MCF 10A (cell line): ENCODE results near the gene GHRL. TPM values are rescaled to one million over a fixed set of nuclear protein-coding genes. Genes with fewer than 3 reads are reported as not detected.
A peak's percentile ranks its signal among the peaks of the same experiment; 100 is the strongest.

Experiments
- BruUV-seq: library from RNA; stranded (reverse); fragments of 400-500 nt; replicated peaks from 2 replicates; lab custom pipeline; 2021; lab: Mats Ljungman, UMichigan
- CTCF ChIA-PET: fragments of 300-600 bp; sonication (Branson Sonifier 250); formaldehyde crosslinking; extraction: SDS; loops from one replicate; lab custom pipeline; 2021; ENCODE audit warnings: antibody characterized with exemption, inconsistent platforms; lab: Yijun Ruan, JAX
- POLR2A ChIA-PET: fragments of 300-600, 350-650 bp; sonication (Branson Sonifier 250); formaldehyde crosslinking; extraction: SDS; loops from one replicate; lab custom pipeline; 2020; ENCODE audit warnings: antibody characterized with exemption, inconsistent platforms; lab: Yijun Ruan, JAX
- DNase-seq: peaks from one replicate; pipeline ENCODE4 v3.0.0-alpha.2; 2018; ENCODE audit not compliant: unreplicated experiment
- H3K27ac Mint-ChIP-seq: one replicate; pipeline ENCODE4 v1.8.0; 2022; ENCODE audit warnings: mild to moderate bottlenecking, low read depth, mixed read lengths; ENCODE audit not compliant: unreplicated experiment
- H3K27me3 Mint-ChIP-seq: one replicate; pipeline ENCODE4 v1.8.0; 2022; ENCODE audit warnings: mixed read lengths; ENCODE audit not compliant: insufficient read depth, unreplicated experiment
- H3K36me3 Mint-ChIP-seq: one replicate; pipeline ENCODE4 v1.8.0; 2022; ENCODE audit warnings: mild to moderate bottlenecking, moderate library complexity, mixed read lengths; ENCODE audit not compliant: insufficient read depth, unreplicated experiment
- H3K4me1 Mint-ChIP-seq: one replicate; pipeline ENCODE4 v1.8.0; 2022; ENCODE audit warnings: mixed read lengths; ENCODE audit not compliant: insufficient read depth, unreplicated experiment
- H3K4me3 Mint-ChIP-seq: one replicate; pipeline ENCODE4 v1.8.0; 2022; ENCODE audit warnings: mild to moderate bottlenecking, moderate library complexity, mixed read lengths; ENCODE audit not compliant: unreplicated experiment
- H3K9me3 Mint-ChIP-seq: one replicate; pipeline ENCODE4 v1.8.0; 2022; ENCODE audit warnings: mixed read lengths; ENCODE audit not compliant: unreplicated experiment
- CTCF ChIP-seq: fragments of 200-600 bp; IDR thresholded peaks from one replicate; pipeline ENCODE4 v1.8.0; 2022; ENCODE audit warnings: antibody characterized with exemption, mild to moderate bottlenecking; ENCODE audit not compliant: unreplicated experiment
- intact Hi-C: fragments of 100-400 bp; cut with micrococcal nuclease; formaldehyde crosslinking; loops from 2 replicates; pipeline ENCODE4 v1.14.1; 2022
- total RNA-seq: library from RNA; stranded (reverse); gene quantifications from 2 replicates; pipeline ENCODE4 v1.2.3, GENCODE V29; 2022

GHRL gene
- total RNA-seq, 1 experiment from 2014 or later = not detected

GRCh38 chr3:10285272-10286132 is 7.2 kb downstream of the GHRL start:
- CTCF ChIA-PET = interaction anchor here (0.6 to 1.3 kb wide), 4 partner anchors 20 to 1395 kb away, joined by 3 read pairs; no protein-coding TSS in a partner anchor
- no peaks in the 10 kb centered on the region for H3K27me3 Mint-ChIP-seq
- DNase-seq = no peak
- H3K9me3 Mint-ChIP-seq = no peaks in the 10 kb centered on the region
- H3K4me1 Mint-ChIP-seq = no peaks in the 10 kb centered on the region
- peaks cover 72% of the 10 kb centered on the region for H3K36me3 Mint-ChIP-seq
- TF ChIP-seq CTCF = no peak
- H3K27ac Mint-ChIP-seq = no peak overlapping the region
- no TSS peak for BruUV-seq
- no peak overlapping the region for H3K4me3 Mint-ChIP-seq
- POLR2A ChIA-PET = interaction anchor here (0.6 kb wide), 1 partner anchor 38 kb away, joined by 3 read pairs; no protein-coding TSS in a partner anchor
- intact Hi-C loops = loop anchor here (2.0 to 10.0 kb wide), 2 partner anchors 339 to 441 kb away; partner anchors contain the start of gene RPUSD3

DNA sequence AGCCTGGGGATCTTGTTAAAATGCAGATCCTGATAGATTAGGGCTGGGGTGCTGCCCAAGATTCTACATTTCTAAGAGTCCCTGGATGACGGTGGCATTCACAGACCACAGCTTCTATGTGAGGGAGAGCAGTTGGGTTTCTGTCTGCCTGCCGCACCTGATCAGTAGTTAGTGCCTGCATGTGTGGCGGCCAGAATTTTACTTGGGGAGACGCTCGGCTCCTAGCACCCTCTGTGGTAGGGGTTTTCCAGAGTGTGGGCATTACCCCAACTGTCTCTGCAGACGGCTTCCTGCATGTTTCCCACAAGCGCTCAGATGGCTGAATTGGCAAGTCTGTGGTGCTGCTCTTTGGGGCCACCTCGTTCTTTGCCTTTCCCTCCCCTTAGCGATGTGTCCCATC is 8.3 kb downstream of the GHRL start:
- H3K27me3 Mint-ChIP-seq = no peaks in the 10 kb centered on the region
- no peaks in the 10 kb centered on the region for H3K4me1 Mint-ChIP-seq
- no peaks in the 10 kb centered on the region for H3K9me3 Mint-ChIP-seq
- CTCF ChIA-PET = no interaction called here
- DNase-seq = no peak
- peaks cover 76% of the 10 kb centered on the region for H3K36me3 Mint-ChIP-seq
- no peak for TF ChIP-seq CTCF
- POLR2A ChIA-PET = interaction anchor here (0.6 kb wide), 1 partner anchor 37 kb away, joined by 3 read pairs; no protein-coding TSS in a partner anchor
- intact Hi-C loops = loop anchor here (10.0 kb wide), 1 partner anchor 440 kb away; the partner anchor contains the start of gene RPUSD3
- no peak overlapping the region for H3K27ac Mint-ChIP-seq
- BruUV-seq = no TSS peak
- no peak overlapping the region for H3K4me3 Mint-ChIP-seq

DNA sequence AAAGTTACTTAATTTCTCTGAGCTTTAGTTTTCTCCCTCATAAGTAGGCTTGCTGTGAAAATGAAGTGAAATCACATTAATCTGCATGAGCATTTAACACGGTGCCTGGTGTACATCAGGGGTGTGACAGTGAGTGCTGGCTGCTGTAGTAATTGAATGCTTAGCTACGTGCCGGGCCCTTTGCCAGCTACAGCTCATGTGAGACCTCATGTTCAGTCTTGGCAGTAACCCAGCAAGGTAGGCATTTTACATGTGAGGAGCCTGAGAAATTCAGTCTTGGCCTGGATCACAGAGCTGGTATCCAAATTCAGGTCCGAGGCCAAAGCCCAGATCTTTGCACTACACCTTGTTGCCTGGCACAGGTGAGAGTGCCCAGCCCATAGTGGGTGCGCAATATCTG is 9.1 kb downstream of the GHRL start:
- peak; percentile 55 for DNase-seq
- Mint-ChIP-seq H3K4me1 (no peaks in the 10 kb centered on the region), H3K4me3 (no peak overlapping the region), H3K36me3 (peaks cover 75% of the 10 kb centered on the region), H3K27ac (no peak overlapping the region), H3K27me3 (no peaks in the 10 kb centered on the region), H3K9me3 (no peaks in the 10 kb centered on the region)
- TF ChIP-seq CTCF = no peak
- ChIA-PET CTCF (interaction anchor here (0.5 to 0.6 kb wide), 2 partner anchors 502 to 612 kb away, joined by 3 read pairs; no protein-coding TSS in a partner anchor), POLR2A (interaction anchor here (1.3 kb wide), 1 partner anchor 10 kb away, joined by 3 read pairs; no protein-coding TSS in a partner anchor)
- no TSS peak for BruUV-seq
- intact Hi-C loops = loop anchor here (10.0 kb wide), 1 partner anchor 439 kb away; the partner anchor contains the start of gene RPUSD3

GRCh38 chr3:10281951-10282350 is 10.8 kb downstream of the GHRL start:
- Mint-ChIP-seq H3K4me1 (no peaks in the 10 kb centered on the region), H3K4me3 (no peak overlapping the region), H3K36me3 (peaks cover 73% of the 10 kb centered on the region), H3K9me3 (no peaks in the 10 kb centered on the region), H3K27me3 (no peaks in the 10 kb centered on the region), H3K27ac (no peak overlapping the region)
- DNase-seq = no peak
- no TSS peak for BruUV-seq
- no peak for TF ChIP-seq CTCF
- intact Hi-C loops = loop anchor here (10.0 kb wide), 1 partner anchor 437 kb away; the partner anchor contains the start of gene RPUSD3
- POLR2A ChIA-PET = interaction anchor here (0.6 kb wide), 1 partner anchor 22 kb away, joined by 7 read pairs; no protein-coding TSS in a partner anchor
- CTCF ChIA-PET = interaction anchor here (0.6 to 0.7 kb wide), 3 partner anchors 90 to 922 kb away, joined by 3 read pairs; no protein-coding TSS in a partner anchor
